K562 (cell line): Measurements from ENCODE around the gene HPS3. TPM values are rescaled to one million over a fixed set of nuclear protein-coding genes. Genes with fewer than 3 reads are reported as not detected.
A peak's percentile ranks its signal among the peaks of the same experiment; 100 is the strongest.

Experiments
- ATAC-seq: fragments of 200-7000 bp; cut with Tn5 transposase; 3 replicates; pipeline ENCODE4 v1.9.1; 2020; ENCODE audit warnings: moderate library complexity
- BruUV-seq: library from RNA; stranded (reverse); fragments of 400-500 nt; replicated peaks from 2 replicates; lab custom pipeline; 2021; lab: Mats Ljungman, UMichigan
- CTCF ChIA-PET: fragments of 300-600 bp; formaldehyde crosslinking; extraction: SDS; loops from one replicate; lab custom pipeline; 2021; ENCODE audit warnings: low intra/inter-chr PET ratio; lab: Yijun Ruan, JAX
- POLR2A ChIA-PET: fragments of 300-600, 350-650 bp; sonication (Branson Sonifier 250); formaldehyde crosslinking; extraction: SDS; loops from one replicate; lab custom pipeline; 2021; ENCODE audit warnings: antibody characterized with exemption, inconsistent platforms; lab: Yijun Ruan, JAX
- DNase-seq, 4 experiments: peaks; one replicate each; pipeline versions ENCODE4 v3.0.0 to v3.0.0-alpha.2; 2011 to 2018; ENCODE audit warnings: low spot score in 3 of 4, mixed read lengths in 3 of 4; ENCODE audit errors: extremely low read depth in 1 of 4
- FAIRE-seq: peaks from 2 replicates; lab custom pipeline; 2011; peaks lifted over from hg19 to GRCh38; lab: Jason Lieb, UNC
- H2AFZ ChIP-seq: 2 replicates; pipeline ENCODE4 v1.6.0; 2011; ENCODE audit warnings: low read depth, low read length, control low read depth, inconsistent platforms
- H3K27ac ChIP-seq: fragments of 200-600 bp; 3 replicates; pipeline ENCODE4 v1.8.0; 2011; ENCODE audit warnings: low read depth, mild to moderate bottlenecking, control low read depth, inconsistent platforms, low read length, moderate library complexity, mixed read lengths; ENCODE audit errors: extremely low read depth
- H3K27me3 ChIP-seq, 2 experiments: fragments of 300-600 bp in 1 of 2; 2 replicates in 1 of 2; 3 replicates in 1 of 2; pipeline versions ENCODE4 v1.6.0 to v1.8.0; 2011; ENCODE audit warnings: inconsistent platforms in 2 of 2, low read length in 2 of 2, mild to moderate bottlenecking in 1 of 2, mixed read lengths in 1 of 2, moderate library complexity in 1 of 2; ENCODE audit not compliant: control insufficient read depth in 2 of 2, insufficient read depth in 2 of 2
- H3K36me3 ChIP-seq: fragments of 300-600 bp; 3 replicates; pipeline ENCODE4 v1.8.0; 2011; ENCODE audit warnings: mild to moderate bottlenecking, low read length, inconsistent platforms; ENCODE audit not compliant: control insufficient read depth, insufficient read depth
- H3K4me1 ChIP-seq, 2 experiments: fragments of 200-600 bp in 1 of 2; replicated peaks in 1 of 2; 2 replicates in 1 of 2; 3 replicates in 1 of 2; pipeline versions ENCODE4 v1.5.1 to v1.8.0; 2011; ENCODE audit warnings: inconsistent platforms in 2 of 2, low read length in 2 of 2, mild to moderate bottlenecking in 1 of 2, mixed read lengths in 1 of 2, moderate library complexity in 1 of 2; ENCODE audit not compliant: control insufficient read depth in 2 of 2, insufficient read depth in 2 of 2
- H3K4me2 ChIP-seq: 2 replicates; pipeline ENCODE4 v1.6.1; 2011; ENCODE audit warnings: low read length, control low read depth, inconsistent platforms, mixed read lengths; ENCODE audit not compliant: insufficient read depth
- H3K4me3 ChIP-seq: fragments of 200-600 bp; sonication (generic), shearing (Covaris generic); 2 replicates; pipeline ENCODE4 v1.5.1; 2016; ENCODE audit warnings: control low read depth, inconsistent platforms
- H3K79me2 ChIP-seq: fragments of 200-600 bp; 3 replicates; pipeline ENCODE4 v1.8.0; 2011; ENCODE audit warnings: low read length, inconsistent platforms; ENCODE audit not compliant: control insufficient read depth, insufficient read depth
- H3K9ac ChIP-seq, 2 experiments: 2 replicates each; pipeline versions ENCODE4 v1.6.0 to v1.6.1; 2011; ENCODE audit warnings: low read depth in 2 of 2, low read length in 2 of 2, control low read depth in 1 of 2, inconsistent platforms in 1 of 2, mild to moderate bottlenecking in 1 of 2, mixed read lengths in 1 of 2; ENCODE audit not compliant: insufficient read depth in 1 of 2
- H3K9me1 ChIP-seq: one replicate; pipeline ENCODE4 v1.6.0; 2011; ENCODE audit warnings: inconsistent platforms, mild to moderate bottlenecking, low read length, moderate library complexity; ENCODE audit not compliant: control insufficient read depth, insufficient read depth
- H3K9me3 ChIP-seq: replicated peaks from 2 replicates; pipeline ENCODE4 v1.5.1; 2011; ENCODE audit warnings: low read depth, low read length, inconsistent platforms; ENCODE audit not compliant: control insufficient read depth, insufficient read depth
- H4K20me1 ChIP-seq: replicated peaks from 2 replicates; pipeline ENCODE4 v1.6.1; 2011; ENCODE audit warnings: low read length, inconsistent platforms, mixed read lengths; ENCODE audit not compliant: control insufficient read depth, insufficient read depth
- CAMTA2 ChIP-seq: fragments of 250-450 bp; sonication (Bioruptor Pico); conservative IDR thresholded peaks from 2 replicates; pipeline ENCODE4 v1.5.1; 2022
- DIDO1 ChIP-seq: fragments of 450-650 bp; IDR thresholded peaks from 2 replicates; pipeline ENCODE4 v1.6.1; 2016; ENCODE audit warnings: low read depth, missing biosample characterization, missing genetic modification characterization
- HDGF ChIP-seq: fragments of 450-650 bp; IDR thresholded peaks from 2 replicates; pipeline ENCODE4 v1.6.1; 2016
- MCM2 ChIP-seq: fragments of 450-650 bp; IDR thresholded peaks from 2 replicates; pipeline ENCODE4 v1.6.1; 2017; ENCODE audit warnings: low read depth, mild to moderate bottlenecking
- RBM25 ChIP-seq: fragments of 200-400 bp; formaldehyde crosslinking; IDR thresholded peaks from 2 replicates; pipeline ENCODE4 v1.6.1; 2018; ENCODE audit warnings: low read length, low read depth, moderate library complexity; ENCODE audit not compliant: severe bottlenecking
- ZFP36 ChIP-seq: fragments of 150-350 bp; IDR thresholded peaks from 2 replicates; pipeline ENCODE4 v1.6.1; 2018; ENCODE audit warnings: low read length, low read depth; ENCODE audit not compliant: partially characterized antibody
- ZNF449 ChIP-seq: fragments of 250-450 bp; sonication (Bioruptor Pico); IDR thresholded peaks from 2 replicates; pipeline ENCODE4 v1.8.0; 2022; ENCODE audit warnings: moderate library complexity, mild to moderate bottlenecking, inconsistent platforms
- WGBS: fragments of 100-300 bp; shearing (Covaris generic); methylation state at CpG from one replicate; pipeline ENCODE4 v1.1.6; 2016; ENCODE audit warnings: low coverage, mixed read lengths; ENCODE audit not compliant: insufficient coverage; ENCODE audit errors: missing lambda C conversion rate; 5-methylcytosine and 5-hydroxymethylcytosine counted together
- in situ Hi-C: fragments of 300-500 bp; cut with MboI; formaldehyde crosslinking; loops from 4 replicates; pipeline ENCODE4 v1.15.0; 2018; ENCODE audit warnings: inconsistent platforms, mixed read lengths
- intact Hi-C: fragments of 100-400 bp; cut with micrococcal nuclease; formaldehyde crosslinking; loops from 2 replicates; pipeline ENCODE4 v1.14.2; 2022
- polyA plus RNA-seq, 8 experiments: library from polyadenylated mRNA; depleted of rRNA in 4 of 8; stranded (reverse) in 5 of 8; unstranded in 3 of 8; fragments of >200 nt; fragmentation: Nextera tagmentation in 2 of 8; fragmentation: Illumina TruSeq in 1 of 8; extraction: Ambion mirVana in 2 of 8; extraction: Trizol in 1 of 8; gene quantifications; 2 replicates each; pipeline versions ENCODE4 v1.2.1 to v1.2.3, GENCODE V29; 2011 to 2014; ENCODE audit warnings: inconsistent platforms in 1 of 8, missing spikeins in 1 of 8
- total RNA-seq, 7 experiments: library from RNA; depleted of rRNA in 6 of 7; stranded (reverse); fragments of >200 nt in 6 of 7; fragmentation: Illumina TruSeq in 2 of 7; extraction: Trizol in 2 of 7; gene quantifications; 2 replicates each; pipeline versions ENCODE4 v1.2.1 to v1.2.3, GENCODE V29; 2011 to 2021; ENCODE audit warnings: low replicate concordance in 1 of 7

Gene HPS3
- total and polyA plus RNA-seq, 9 of the 15 experiments (the other 6 are each of a cell fraction or from before 2014, with no cell fraction given) = 1.2 to 11.3 (median 7.6) TPM

- peak; percentile 57; the same call in 1 of the 2 replicates for TF ChIP-seq HDGF
- peak; percentile 77 for TF ChIP-seq DIDO1 (tag)
- no peak for TF ChIP-seq CAMTA2 (CRISPR knock-in tag)
- TF ChIP-seq, all 486 proteins: peak for 137
Observed at GRCh38 chr3:149180057-149180573, 50.7 kb downstream of the HPS3 start (continued).

GRCh38 chr3:149181182-149181581 is 51.7 kb downstream of the HPS3 start:
- in situ Hi-C loops = no loop called here
- CTCF ChIA-PET = no interaction called here
- no peaks in the 10 kb centered on the region for H3K9me3 ChIP-seq

More at GRCh38 chr3:149181182-149181581, 51.7 kb downstream of the HPS3 start:
- 36% methylated on average over 2 of the region's 2 CpGs for WGBS
- TF ChIP-seq MCM2 (no peak), ZFP36 (peak; percentile 85), RBM25 (peak; percentile 28), ZNF449 (CRISPR knock-in tag) (no peak)
- ATAC-seq (no peak), FAIRE-seq (no peak), DNase-seq (no peak)
- POLR2A ChIA-PET = no interaction called here
- no peak overlapping the region for H2AFZ ChIP-seq
- H4K20me1 ChIP-seq = no peaks in the 10 kb centered on the region
- peaks cover 7 to 18% of the 10 kb centered on the region in 2 experiments; a peak in 4 of 5 replicates for H3K4me1 ChIP-seq
- no peak overlapping the region for H3K4me3 ChIP-seq
- no peak overlapping the region for H3K9ac ChIP-seq
- peaks cover 3 to 4% of the 10 kb centered on the region in 2 experiments; a peak in 1 of 5 replicates for H3K27me3 ChIP-seq
- intact Hi-C loops = no loop called here
- H3K27ac ChIP-seq = no peak overlapping the region
- no peaks in the 10 kb centered on the region for H3K79me2 ChIP-seq
- no TSS peak for BruUV-seq
- no peaks in the 10 kb centered on the region for H3K36me3 ChIP-seq
- no peaks in the 10 kb centered on the region for H3K9me1 ChIP-seq
- H3K4me2 ChIP-seq = no peak overlapping the region
